Subcutaneous adipose tissue (tissue), 4 donors: ENCODE measurements around the gene ZNF148. TPM values are rescaled to one million over a fixed set of nuclear protein-coding genes. Genes with fewer than 3 reads are reported as not detected.

Source experiments
- total RNA-seq, 4 donors: library from RNA; depleted of rRNA; stranded (reverse); fragments of >200 nt; gene quantifications; one replicate each; pipeline ENCODE4 v1.1.0, GENCODE V29; 2016
- TF ChIP-seq, protein P1 (sequence below): fragments of 450-650 bp; IDR thresholded peaks from one replicate; pipeline ENCODE4 v1.5.1; 2016; ENCODE audit warnings: low read depth, mild to moderate bottlenecking, control low read depth, antibody characterized with exemption, moderate library complexity

ZNF148 gene
- total RNA-seq, 4 donors from 2014 or later, result 22.6 to 38.2 (median 28.6) TPM

DNA sequence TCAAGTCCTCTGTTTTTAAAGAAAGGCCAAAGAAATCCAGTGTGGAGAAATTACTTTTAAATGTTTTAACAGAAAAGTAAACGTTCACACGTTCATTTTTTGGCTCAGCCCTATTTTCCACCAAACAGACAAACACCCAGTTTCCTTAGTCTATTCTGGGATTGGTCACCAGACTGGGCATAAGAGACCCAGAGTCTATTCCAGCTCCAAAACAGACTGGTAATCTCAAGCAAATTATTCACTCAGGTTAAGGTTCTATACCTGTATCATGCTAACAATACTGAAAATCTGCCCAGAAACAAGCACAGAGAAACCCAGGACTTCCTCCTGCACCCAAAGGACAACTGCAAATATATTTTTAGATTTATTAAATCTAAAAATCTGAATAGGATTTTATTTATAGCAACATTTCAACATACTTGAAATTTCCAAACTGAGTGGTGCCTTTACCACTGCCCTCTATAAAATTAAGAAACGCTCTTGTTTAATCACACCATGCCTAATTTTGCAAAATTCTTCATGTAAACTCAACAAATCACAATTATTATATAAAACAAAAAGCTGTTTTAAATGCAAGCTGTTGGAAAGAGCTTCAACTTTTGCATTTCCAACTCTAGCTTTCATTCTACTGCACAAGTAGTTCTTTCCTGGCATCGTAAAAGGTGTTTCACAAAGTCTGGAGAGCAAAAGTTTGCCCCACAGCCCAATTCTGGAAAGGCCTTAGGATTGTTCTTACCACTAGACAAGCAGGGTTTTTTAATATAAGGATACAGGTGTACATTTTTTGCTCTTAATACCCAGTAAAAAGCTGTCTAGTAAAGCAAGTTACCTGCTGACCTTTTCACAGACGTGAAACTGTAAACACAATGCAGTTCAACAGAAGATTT, 18.7 kb downstream of the ZNF148 start:
- TF ChIP-seq, protein P1, sequence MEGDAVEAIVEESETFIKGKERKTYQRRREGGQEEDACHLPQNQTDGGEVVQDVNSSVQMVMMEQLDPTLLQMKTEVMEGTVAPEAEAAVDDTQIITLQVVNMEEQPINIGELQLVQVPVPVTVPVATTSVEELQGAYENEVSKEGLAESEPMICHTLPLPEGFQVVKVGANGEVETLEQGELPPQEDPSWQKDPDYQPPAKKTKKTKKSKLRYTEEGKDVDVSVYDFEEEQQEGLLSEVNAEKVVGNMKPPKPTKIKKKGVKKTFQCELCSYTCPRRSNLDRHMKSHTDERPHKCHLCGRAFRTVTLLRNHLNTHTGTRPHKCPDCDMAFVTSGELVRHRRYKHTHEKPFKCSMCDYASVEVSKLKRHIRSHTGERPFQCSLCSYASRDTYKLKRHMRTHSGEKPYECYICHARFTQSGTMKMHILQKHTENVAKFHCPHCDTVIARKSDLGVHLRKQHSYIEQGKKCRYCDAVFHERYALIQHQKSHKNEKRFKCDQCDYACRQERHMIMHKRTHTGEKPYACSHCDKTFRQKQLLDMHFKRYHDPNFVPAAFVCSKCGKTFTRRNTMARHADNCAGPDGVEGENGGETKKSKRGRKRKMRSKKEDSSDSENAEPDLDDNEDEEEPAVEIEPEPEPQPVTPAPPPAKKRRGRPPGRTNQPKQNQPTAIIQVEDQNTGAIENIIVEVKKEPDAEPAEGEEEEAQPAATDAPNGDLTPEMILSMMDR, result no peak

DNA sequence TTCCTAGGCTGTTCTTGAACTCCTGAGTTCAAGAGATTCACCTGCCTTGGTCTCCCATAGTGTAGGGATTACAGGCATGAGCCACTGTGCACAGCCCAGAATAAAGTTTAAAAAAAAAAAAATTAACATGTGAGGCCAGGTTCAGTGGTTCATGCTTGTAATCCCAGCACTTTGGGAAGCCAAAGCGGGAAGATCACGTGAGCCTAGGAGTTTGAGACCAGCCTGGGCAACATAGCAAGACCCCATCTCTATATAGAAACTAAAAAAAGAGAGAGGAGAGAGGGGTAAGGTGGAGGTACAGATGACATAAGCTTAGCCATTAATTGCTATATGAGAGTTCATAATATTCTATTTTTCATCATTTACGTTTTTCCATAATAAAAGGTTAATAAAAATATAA, 21.5 kb downstream of the ZNF148 start:
- TF ChIP-seq, protein P1, result no peak

DNA sequence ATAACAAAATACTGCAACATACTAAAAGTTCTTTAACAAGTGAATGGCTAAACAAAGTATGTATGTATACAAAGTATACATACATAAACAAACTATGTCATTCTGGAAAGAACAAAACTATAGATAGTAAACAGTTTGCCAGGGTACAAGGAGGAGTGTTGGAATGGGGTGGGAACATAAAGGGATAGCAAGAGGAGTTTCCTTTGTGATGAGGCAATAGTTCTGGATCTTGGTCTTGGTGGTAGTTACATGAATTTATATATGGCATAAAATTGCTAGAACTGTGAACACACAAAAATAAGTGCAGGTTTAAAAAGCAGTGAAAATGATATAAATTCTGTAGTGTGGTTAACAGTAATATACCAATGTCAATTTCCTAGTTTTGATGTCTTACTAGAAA, 22.0 kb downstream of the ZNF148 start:
- TF ChIP-seq, protein P1, result no peak

DNA sequence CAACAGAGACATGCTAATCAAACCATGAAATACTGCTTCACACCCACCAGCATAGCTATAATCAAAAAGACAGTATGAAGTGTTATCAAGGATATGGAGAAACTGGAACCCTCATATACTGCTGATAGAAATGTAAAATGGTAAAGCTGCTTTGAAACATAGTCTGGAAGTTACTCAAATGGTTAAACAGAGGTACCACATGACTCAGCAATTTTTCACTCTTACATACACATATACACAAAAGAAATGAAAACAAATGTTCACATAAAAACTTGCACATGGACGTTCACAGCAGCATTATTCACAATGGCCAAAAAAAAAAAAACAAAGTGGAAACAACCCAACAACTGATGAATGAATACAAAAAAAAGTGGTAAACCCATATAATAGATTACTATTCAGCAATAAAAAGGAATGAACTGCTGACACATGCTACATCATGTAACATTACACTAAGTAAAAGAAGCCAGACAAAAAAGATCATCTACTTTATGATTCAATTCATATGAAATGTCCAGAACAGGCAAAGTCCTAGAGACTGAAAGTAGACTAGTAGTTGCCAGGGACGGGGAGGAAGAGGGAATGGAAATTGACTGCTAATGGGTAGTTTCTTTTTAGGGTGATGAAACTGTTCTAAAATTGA, 23.2 kb downstream of the ZNF148 start:
- TF ChIP-seq, protein P1, result no peak

DNA sequence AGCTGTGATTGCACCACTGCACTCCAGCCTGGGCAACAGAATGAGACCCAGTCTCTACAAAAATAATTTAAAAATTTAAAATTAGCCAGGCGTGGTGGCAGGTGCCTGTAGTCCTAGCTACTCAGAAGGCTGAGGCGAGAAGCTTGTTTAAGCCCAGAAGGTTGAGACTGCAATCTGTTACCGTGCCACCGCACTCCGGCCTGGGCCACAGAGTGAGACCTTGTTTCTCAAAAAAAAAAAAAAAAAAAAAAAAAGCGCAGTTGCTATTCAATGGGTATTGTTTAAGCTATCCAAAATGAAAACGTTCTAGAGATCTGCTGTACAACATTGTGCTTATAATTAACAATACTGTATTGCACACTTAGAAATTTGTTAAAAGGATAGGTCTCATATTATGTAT, 24.0 kb downstream of the ZNF148 start:
- TF ChIP-seq, protein P1, result no peak

DNA sequence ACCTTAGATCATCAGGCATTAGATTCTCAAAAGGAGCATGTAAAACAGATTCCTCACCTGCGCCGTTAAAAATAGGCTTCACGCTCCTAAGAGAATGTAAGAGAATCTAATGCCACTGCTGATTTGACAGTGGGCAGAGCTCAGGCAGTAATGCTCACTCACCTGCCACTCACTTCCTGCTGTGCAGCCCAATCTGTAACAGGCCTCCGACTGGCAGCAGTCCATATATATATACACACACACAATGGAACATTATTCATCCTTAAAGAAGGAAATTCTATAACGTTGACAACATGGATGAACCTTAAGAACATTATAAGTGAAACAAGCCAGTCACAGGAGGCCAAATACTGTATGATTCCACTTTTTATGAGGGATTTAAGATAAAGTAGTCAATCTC, 24.5 kb downstream of the ZNF148 start:
- TF ChIP-seq, protein P1, result no peak

DNA sequence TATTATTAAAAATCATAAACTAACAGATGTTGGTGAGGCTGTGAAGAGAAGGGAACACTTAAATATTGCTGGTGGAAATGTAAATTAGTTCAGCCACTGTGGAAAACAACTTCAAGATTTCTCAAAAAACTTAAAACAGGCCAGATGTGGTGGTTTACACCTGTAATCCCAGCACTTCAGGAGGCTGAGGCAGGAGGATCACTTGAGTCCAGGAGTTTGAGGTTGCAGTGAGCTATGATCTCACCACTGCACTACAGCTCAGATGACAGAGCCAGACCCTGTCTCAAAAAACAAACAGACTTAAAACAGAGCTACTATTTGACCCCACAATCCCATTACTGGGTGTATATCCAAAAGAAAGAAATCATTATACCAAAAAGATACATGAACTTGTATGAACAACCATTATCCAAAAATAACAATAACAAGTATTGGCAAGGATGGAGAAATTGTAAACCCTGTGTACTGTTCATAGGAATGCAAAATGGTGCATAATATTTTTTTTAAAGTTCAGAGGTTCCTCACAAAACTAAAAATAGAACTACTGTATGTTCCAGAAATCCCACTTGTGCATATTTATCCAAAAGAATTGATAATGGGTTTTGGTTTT, 25.5 kb downstream of the ZNF148 start:
- TF ChIP-seq, protein P1, result no peak
